Measurements from ENCODE around the gene ZC3H12D.
"Not testable (repeated sequence)": the region's sequence is repeated elsewhere in the genome, so short reads cannot be mapped to it uniquely, and the experiment has no call there.

ZC3H12D gene

GRCh38 chr6:149483849-149484655, 762 bp downstream of the ZC3H12D start:
- DNase-seq (ENCODE audit: low spot score) = no peak

- DNase-seq (ENCODE audit: low spot score) = no peak
Observed at GRCh38 chr6:149483334-149483725, 1.5 kb downstream of the ZC3H12D start.

GRCh38 chr6:149482545-149483333, 2.1 kb downstream of the ZC3H12D start:
- no peak for DNase-seq (ENCODE audit: low spot score)

GRCh38 chr6:149480502-149481280, 4.1 kb downstream of the ZC3H12D start:
- no peak for DNase-seq (ENCODE audit: low spot score)

GRCh38 chr6:149478631-149479314, 6.0 kb downstream of the ZC3H12D start:
- no peak for DNase-seq (ENCODE audit: low spot score)

GRCh38 chr6:149477544-149477943, 7.3 kb downstream of the ZC3H12D start:
- DNase-seq (ENCODE audit: low spot score) = no peak

- DNase-seq (ENCODE audit: low spot score) = no peak
Observed at GRCh38 chr6:149476789-149477455, 7.9 kb downstream of the ZC3H12D start.

GRCh38 chr6:149474108-149474935, 10.5 kb downstream of the ZC3H12D start:
- no peak for DNase-seq (ENCODE audit: low spot score)

- no peak for DNase-seq (ENCODE audit: low spot score)
Observed at GRCh38 chr6:149473080-149474052, 11.4 kb downstream of the ZC3H12D start.

- DNase-seq (ENCODE audit: low spot score) = no peak
Observed at GRCh38 chr6:149472241-149472640, 12.6 kb downstream of the ZC3H12D start.

- no peak for DNase-seq (ENCODE audit: low spot score)
Observed at GRCh38 chr6:149471801-149472200, 13.0 kb downstream of the ZC3H12D start.

- no peak for DNase-seq (ENCODE audit: low spot score)
Observed at GRCh38 chr6:149470948-149471347, 13.9 kb downstream of the ZC3H12D start.

- DNase-seq (ENCODE audit: low spot score) = no peak
Observed at GRCh38 chr6:149468179-149468578, 16.6 kb downstream of the ZC3H12D start.

GRCh38 chr6:149467265-149467664, 17.5 kb downstream of the ZC3H12D start:
- DNase-seq (ENCODE audit: low spot score) = no peak

GRCh38 chr6:149464411-149464810, 20.4 kb downstream of the ZC3H12D start:
- DNase-seq (ENCODE audit: low spot score) = no peak

- no peak for DNase-seq (ENCODE audit: low spot score)
Observed at GRCh38 chr6:149463781-149464180, 21.0 kb downstream of the ZC3H12D start.

GRCh38 chr6:149462712-149463111, 22.1 kb downstream of the ZC3H12D start:
- not testable (repeated sequence) for DNase-seq (ENCODE audit: low spot score)

- DNase-seq (ENCODE audit: low spot score) = no peak
Observed at GRCh38 chr6:149461670-149462069, 23.1 kb downstream of the ZC3H12D start.

- not testable (repeated sequence) for DNase-seq (ENCODE audit: low spot score)
Observed at GRCh38 chr6:149460249-149460648, 24.6 kb downstream of the ZC3H12D start.

Data from ecto neural progenitor cell (in vitro differentiated cells).